ENCODE data around the gene VWA1. TPM values are rescaled to one million over a fixed set of nuclear protein-coding genes. Genes with fewer than 3 reads are reported as not detected.
A peak's percentile ranks its signal among the peaks of the same experiment; 100 is the strongest.

VWA1 gene
- total and polyA plus RNA-seq, 8 donors: 50.0 to 147 (median 72.5) TPM

DNA sequence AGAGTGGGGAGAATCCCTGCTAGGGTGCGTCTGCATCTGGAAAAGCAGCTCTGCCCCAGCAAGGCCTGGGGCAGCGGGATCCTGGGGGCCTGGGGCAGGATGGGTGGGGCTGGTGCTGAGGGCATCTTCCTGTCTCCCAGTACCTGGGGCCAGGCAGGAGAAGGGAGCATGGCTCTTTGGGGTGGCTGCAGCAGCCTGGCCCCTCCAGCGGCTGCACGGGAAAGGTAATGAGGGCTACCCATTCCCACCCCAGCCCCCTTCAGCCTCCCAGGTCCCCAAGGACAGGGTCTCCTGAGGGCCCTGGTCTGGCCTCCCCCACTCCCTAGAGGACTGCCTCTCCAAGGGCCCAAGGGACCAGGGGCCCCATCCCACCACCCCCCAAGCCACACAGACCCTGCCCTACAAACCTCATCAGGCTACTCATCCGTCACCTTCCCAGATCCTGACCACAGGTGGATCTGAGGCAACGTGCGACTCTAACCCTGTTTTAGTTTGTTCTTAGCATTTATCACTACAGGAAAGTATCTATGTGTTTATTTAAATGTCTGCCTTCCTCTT is 13.5 kb upstream of the VWA1 start:
- ATAC-seq: no peak
- H3K9me3 ChIP-seq: no peaks in the 10 kb centered on the region
- no peak overlapping the region for H3K4me3 ChIP-seq
- peak in 1 of 4 donors; percentile 50 for DNase-seq
- H3K27me3 ChIP-seq: peaks cover 0 to 40% of the 10 kb centered on the region in 2 donors
- H3K27ac ChIP-seq: peak overlapping the region in 1 of 2 donors; percentile 7
- TF ChIP-seq CTCF (IDR thresholded peaks at IDR 0.05): no peak
- no peaks in the 10 kb centered on the region for H3K36me3 ChIP-seq
- intact Hi-C loops (cut with DNase I): no loop called here
- H3K4me1 ChIP-seq: peaks cover 0 to 18% of the 10 kb centered on the region in 2 donors

- Histone ChIP-seq H3K27ac (peak overlapping the region in 1 of 2 donors; percentile 7), H3K9me3 (no peaks in the 10 kb centered on the region), H3K4me1 (peaks cover 0 to 18% of the 10 kb centered on the region in 2 donors), H3K36me3 (no peaks in the 10 kb centered on the region), H3K4me3 (no peak overlapping the region), H3K27me3 (peaks cover 0 to 43% of the 10 kb centered on the region in 2 donors)
- no peak for TF ChIP-seq CTCF (IDR thresholded peaks at IDR 0.05)
- DNase-seq (peak in 1 of 4 donors; percentile 53), ATAC-seq (no peak)
- intact Hi-C loops (cut with DNase I): no loop called here
Observed at GRCh38 chr1:1422465-1423244, 12.8 kb upstream of the VWA1 start.

DNA sequence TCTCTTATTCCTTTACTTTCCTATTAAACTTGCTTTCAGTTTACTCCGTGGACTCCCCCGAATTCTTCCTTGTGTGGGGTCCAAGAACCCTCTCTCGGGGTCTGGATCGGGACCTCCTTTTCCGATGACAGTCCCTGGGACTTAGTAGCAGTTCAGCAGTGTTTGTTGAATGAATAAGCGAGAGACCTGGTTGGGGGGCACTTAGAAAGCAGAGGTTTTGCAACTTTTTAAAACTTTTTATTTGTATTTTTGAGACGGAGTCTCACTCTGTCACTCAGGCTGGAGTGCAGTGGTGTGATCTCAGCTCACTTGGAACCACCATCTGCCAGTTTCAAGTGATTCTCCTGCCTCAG is 12.3 kb upstream of the VWA1 start:
- H3K27ac ChIP-seq: no peak overlapping the region
- H3K4me1 ChIP-seq: peaks cover 0 to 18% of the 10 kb centered on the region in 2 donors
- TF ChIP-seq CTCF (IDR thresholded peaks at IDR 0.05): no peak
- H3K4me3 ChIP-seq: no peak overlapping the region
- peaks cover 0 to 47% of the 10 kb centered on the region in 2 donors for H3K27me3 ChIP-seq
- ATAC-seq (no peak), DNase-seq (no peak)
- intact Hi-C loops (cut with DNase I): no loop called here
- H3K36me3 ChIP-seq: no peaks in the 10 kb centered on the region
- no peaks in the 10 kb centered on the region for H3K9me3 ChIP-seq

DNA sequence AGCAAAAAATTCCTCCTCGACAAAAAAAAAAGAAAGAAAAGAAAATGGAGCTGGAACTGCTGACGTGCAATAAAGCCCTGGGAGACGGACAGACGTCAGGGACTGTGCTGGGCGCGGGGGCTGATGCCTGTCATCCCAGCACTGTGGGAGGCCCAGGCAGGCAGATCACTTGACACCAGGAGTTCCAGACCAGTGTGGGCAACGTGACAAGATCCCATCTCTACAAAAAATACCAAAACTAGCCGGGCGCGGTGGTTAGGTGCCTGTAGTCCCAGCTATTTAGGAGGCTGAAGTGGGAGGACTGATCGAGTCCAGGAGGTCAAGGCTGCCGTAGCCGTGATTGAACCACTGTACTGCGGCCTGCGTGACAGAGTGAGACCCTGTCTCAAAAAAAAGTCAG is 10.8 kb upstream of the VWA1 start:
- intact Hi-C loops (cut with DNase I): no loop called here
- H3K36me3 ChIP-seq: no peaks in the 10 kb centered on the region
- no peak for ATAC-seq

More for the DNA sequence above, 10.8 kb upstream of the VWA1 start:
- H3K27ac ChIP-seq: no peak overlapping the region
- peak in 1 of 4 donors; percentile 39 for DNase-seq
- peaks cover 0 to 47% of the 10 kb centered on the region in 2 donors for H3K27me3 ChIP-seq
- no peak overlapping the region for H3K4me3 ChIP-seq
- H3K4me1 ChIP-seq: peaks cover 5 to 18% of the 10 kb centered on the region in 2 donors
- no peak for TF ChIP-seq CTCF (IDR thresholded peaks at IDR 0.05)
- H3K9me3 ChIP-seq: no peaks in the 10 kb centered on the region

Measured in left lung (tissue), 10 donors.